NOMO-1 treated with dmso at 0.1 percent for 144 hours (cell line): ENCODE measurements around the gene RASA1.

Experiments used
- DNase-seq: peaks from one replicate; lab custom pipeline; 2025; ENCODE audit not compliant: unreplicated experiment; lab: John Stamatoyannopoulos, UW

The RASA1 gene

DNA sequence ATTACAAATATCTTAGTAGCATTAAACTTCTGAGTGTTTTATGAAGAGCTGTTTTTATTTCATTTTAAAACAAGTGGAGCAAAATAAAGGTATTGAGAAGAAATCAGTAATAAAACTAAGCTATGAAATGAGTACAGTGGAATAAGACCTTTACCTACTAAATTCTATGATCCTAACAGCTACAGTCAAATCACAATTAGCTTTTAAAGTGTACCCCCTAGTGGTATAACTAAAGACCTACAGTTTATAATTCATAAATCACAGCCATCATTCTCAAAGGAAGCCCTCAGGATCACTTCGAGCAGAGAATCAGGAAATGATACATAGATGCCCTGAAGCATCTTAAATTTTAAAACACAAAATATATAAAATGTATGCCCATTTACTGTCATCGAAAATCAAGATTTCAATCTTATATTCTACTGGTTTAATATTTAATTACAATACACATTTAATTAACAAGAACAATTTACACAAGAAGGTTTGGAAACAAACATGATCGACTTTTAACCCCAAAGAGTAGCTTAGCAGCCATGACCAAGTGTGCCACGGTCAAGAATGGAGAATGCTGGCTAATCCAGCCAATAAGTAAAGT is 132.7 kb downstream of the RASA1 start:
- no peak for DNase-seq

DNA sequence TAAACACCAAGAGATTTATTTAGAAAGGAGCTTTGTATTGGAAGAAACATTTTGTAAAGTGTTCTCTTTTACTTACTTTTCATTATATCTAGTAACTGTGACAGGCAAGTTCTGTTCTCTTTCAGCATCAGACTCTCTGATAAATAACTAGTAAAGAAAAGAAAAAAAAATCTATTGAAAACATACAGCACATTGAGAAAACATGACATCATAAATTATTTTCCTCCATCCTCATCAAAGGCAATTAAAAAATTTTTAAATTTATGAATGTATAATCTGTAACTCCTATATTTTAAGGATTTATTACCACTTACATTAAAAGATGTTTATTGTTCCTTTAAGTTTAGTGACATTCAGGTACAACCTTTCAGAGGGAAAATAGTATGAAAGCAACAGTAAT is 133.9 kb downstream of the RASA1 start:
- DNase-seq: no peak

DNA sequence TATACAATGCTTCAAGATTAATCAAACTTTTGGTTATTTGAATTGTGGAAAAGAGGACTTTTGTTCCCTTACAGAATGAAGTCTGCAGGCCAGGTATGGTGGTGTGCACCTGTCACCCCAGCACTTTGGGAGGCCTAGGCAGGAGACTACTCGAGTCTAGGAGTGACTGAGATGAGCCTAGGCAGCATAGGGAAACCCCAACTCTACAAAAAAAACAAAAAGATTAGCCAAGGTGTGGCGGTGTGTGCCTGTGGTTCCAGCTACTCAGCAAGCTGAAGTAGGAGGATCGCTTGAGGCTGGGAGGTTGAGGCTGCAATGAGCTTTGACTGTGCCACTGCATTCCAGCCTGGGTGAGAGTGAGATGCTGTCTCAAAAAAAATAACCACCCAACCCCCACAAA is 135.7 kb downstream of the RASA1 start:
- no peak for DNase-seq

DNA sequence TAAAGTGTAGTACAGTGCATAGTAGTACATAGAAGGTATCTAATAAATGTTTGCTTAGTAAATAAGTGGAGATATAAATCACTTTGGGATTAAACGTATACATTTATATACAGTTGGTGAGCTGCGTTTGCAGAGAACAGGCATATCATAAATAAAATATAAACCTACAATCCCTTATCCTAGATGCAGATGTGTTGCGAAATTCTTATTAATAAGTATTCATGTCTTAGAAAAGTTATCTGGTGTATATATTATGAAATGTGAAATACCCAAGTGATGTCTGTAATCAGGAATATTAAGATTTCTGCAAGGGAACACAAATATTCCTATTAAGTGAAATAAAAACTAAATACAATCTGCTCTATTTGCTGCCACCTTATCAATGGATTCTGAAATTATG is 136.2 kb downstream of the RASA1 start:
- DNase-seq: no peak

DNA sequence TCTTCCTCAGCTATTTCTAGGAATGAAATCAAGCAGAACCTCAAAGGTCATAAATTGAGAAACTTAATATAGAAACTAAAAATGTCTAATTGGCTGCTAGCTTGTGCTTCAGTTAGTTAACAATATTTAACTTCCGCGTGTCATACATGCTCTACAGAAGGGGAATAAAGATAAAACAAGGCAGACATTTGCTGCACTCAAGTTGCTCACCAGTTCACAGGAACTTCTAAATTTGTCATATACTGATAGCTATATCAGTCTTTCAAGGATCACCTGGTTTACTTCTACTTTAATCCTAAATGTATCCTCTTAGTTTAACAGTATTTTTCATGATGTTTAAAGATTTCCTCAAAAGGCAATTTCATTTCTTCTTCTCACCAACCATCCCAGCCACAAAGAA is 136.7 kb downstream of the RASA1 start:
- DNase-seq: no peak

DNA sequence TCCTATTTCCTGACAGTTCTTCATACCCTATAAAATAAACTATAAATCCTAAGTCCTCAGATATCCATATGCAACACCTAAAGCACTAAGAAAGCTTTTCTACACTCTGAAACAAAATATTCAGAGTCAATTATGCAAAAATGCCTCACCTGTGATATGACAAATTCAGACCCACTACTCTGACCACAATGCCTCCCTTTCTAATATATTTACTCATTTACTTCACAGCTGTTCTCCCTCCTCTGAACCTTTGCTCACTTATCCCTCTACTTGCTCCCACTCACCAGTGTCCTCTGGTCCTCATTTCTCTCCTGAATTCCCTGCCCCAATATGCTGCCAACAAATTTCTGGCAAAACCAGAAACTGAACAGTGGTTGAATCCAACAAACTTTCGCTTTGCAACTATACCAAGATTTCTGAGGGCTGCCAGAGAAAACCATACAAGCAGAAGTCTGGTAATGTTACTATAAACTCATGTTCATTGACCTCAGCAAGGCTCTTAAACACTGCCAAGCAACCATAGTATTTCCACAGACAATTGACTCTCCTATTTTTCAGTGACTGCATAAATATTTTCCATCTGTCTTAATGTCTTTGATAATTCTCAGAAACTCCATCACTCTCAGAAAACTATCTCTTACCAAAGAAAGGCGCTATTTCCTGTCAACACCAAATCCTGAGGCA is 137.9 kb downstream of the RASA1 start:
- no peak for DNase-seq

DNA sequence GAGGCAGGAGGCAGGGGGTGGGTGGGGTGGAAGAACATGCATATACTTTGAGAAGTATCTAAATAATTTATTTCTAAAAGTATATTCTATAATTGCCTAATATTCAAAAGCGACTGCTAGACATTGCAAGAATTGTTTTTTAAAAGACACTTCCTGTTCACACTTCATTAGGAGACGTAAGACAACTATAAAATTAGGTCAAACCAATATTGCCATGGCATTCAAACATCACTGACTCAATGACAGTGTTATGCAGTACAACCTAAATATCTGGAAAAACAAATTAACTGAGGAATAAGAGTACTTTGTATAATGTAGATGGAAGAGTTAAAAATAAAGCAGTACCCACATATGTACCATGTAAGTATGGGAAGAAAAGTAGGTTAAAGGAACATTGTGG is 140.5 kb downstream of the RASA1 start:
- DNase-seq: no peak

DNA sequence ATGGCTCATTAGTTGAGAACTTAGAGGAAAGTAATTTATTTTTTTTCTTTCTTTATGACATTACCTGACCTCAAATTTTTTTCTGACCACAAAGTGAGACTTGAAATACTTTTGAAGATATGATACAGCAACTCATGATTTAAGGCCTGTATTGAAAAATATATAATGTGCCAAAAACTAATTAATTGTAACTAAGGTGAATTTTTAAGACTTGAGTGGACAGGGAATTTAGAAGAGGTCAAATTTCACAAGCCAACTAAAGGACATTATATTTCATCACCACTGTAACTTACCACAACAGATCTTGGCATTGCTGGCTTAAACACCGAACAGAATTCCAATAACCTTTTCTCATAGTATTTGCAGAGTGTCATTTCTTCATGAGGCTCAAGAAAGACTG is 143.2 kb downstream of the RASA1 start:
- DNase-seq: no peak

DNA sequence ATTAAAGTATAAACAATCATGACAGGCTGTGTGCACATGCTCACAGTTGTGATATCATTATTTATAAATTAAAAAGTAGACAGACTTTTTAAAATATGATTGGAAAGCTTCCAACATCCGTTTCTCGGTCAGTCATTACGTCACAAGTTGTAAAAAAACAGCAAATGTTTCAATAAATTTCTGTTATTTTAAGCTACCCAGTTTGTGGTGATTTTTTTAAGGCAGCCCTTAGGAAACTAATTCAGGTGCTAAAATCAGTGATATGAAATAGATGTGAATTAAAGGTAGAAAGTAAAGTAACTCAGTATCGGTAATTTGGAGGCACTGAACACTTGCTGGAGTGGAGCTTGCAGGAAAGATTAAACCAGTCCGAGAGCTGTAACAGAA is 143.9 kb downstream of the RASA1 start:
- DNase-seq: no peak

DNA sequence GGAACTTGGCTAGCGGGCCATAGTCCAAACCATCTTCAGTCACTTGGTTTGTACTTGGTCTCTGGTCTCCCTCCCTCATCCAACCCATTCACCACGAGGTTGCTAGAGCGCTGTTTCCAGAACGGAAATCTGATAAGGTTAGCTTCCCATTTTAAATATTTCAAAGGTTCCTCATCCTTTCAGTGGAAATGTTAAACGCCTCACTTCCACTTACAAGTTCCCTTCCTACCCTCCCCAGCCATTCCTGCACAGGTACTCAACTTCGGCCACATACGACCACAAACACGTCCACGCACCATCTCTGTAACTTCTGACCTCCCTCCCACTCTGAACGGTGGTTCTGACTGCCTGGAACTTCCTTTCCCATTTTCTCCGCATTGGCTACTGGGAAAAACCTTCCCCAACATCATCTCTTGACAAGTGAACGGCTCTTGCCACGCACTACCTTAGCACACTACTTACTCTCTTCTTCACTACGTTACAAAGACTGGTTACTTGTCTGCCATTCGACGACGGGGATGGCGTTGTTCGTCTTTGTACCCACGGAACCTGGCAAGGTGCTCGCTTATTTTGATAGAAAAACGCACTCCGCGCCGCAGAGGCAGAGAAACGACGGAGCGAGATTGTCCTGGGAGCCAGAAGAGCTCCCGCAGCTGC is 144.4 kb downstream of the RASA1 start:
- peak; percentile 35 for DNase-seq

DNA sequence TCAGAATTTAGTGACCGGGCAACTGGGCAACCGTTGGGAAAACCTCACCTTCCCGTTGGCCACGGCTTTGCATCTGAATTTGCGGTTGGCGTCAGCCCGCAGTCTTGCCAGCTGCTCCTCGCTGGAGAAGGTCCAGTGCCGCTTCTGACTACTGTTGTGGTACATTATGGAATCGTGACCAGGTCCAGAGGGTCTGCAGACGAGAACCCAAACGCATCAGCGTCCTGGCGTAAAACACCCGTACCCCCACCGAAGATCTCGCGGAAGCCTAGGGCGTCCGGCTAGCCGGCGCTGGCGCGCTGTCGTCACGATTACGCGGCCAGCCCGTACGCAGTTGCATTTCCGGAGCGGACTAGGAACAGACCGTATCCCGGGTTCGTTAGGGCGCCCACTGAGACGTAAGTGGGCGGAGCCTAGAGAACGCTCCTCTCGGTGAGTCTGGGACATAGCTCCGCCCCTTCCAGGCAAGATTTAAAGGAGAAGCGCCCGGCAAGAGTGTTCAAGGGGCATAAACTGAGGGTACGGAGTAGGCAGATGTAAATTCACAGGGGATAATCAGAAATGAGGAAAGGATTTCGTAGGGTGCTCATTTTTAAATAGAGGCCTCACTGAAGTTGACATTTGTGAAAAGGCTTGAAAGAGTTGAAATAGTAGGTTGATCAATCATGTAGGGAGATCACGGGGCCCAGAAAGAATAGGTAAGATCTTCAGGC is 145.1 kb downstream of the RASA1 start, which contains the start of gene CCNH:
TSS of gene CCNH (minus strand) at position 301 of the 713 bp plus-strand sequence. CDS start at position 165, 136 bp downstream.
- peak; percentile 96 for DNase-seq

DNA sequence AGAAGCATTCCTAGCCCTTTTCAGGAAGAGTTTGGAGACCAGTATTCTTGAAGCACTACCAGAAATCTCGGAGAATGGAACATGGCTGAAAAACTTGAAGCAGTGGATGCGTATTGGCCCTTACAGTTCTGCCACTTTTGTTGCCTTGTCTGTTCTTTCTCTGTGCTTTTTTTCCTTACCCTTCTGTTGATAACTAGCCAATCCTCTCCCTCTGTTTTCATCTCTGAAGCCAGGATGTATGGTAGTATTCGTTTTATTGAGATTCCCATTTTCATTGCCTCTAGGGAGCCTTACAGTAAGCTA is 145.6 kb downstream of the RASA1 start:
- DNase-seq: no peak

DNA sequence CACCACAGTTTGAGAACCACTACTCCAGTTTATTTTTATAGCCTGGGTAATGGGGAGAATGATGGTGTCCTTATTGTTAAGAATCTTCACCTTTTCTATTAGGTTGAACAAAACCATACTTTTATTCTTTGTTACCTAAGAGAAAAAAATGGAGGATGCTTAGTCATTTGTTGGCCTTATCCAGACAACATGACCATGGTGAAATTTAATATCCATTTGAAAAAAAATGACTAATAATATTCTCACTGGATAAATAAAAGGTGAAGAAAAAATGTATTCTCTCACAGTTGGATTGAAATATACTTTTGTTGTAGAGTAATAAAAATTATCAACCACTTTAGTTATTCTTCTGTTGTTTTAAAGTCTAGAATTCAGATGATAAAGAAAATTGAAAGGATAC is 150.8 kb downstream of the RASA1 start:
- DNase-seq: no peak

DNA sequence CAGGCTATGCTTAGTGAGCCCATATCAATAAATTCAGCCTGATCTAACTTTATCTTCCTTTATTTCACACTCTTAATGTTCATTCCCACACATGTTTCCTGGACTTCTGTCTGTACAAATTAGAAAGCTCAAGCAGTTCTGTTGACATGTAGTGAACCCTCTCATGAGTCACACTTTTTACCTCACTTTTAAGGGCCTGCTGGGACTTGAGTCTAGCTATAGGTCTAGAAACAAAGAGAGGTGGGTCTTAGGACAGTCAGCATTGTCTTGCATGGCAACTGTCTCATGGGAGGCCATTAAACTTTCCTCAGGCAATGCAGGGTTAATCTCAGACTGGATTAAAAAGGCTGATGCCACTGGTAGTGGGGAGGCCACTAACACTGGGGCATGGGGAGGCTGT is 153.6 kb downstream of the RASA1 start:
- DNase-seq: no peak

DNA sequence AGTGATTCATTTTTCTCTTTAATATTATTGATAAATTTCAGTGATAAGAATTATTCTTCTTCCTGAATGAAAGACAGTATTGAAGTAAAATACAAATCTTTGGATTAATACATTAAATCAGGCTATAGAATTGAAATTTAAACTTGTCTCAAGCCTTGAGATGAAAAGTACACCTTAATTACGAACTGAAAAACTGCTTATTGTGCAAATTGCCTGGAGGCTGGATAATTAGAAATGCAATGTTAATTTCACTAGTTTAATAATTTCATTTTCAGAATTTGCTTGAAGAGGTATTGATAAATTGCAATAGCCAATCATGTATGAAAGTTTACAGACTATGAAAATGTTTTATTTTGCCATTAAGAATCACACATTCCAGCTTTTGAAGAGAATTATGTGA is 156.1 kb downstream of the RASA1 start:
- no peak for DNase-seq

DNA sequence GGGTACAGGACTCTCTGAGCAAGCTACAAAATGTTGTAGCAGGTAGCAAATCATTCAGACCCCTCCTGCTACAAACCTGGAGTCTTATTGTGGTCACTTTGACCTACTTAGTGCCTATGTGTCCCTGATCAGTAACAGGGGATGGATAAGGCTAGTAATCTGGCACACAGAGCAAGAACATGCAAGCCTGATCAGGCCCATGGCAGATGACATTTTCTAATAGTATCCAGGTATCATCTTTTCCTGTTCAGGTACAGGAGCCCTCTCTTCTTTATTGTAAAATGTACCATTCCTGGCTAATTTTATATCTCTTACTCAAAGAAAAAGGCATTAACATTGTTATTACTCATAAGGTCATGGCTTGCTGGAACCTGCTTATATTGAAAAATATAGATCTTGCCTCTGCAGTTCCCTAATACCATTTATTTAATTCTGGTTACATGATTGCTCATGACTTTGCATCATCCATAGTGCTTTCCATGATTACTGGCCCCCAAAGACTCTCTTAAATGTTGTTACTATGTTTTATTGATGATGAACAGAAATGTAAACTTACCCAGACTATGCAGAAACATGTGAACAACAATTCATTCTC is 163.3 kb downstream of the RASA1 start:
- DNase-seq: no peak

DNA sequence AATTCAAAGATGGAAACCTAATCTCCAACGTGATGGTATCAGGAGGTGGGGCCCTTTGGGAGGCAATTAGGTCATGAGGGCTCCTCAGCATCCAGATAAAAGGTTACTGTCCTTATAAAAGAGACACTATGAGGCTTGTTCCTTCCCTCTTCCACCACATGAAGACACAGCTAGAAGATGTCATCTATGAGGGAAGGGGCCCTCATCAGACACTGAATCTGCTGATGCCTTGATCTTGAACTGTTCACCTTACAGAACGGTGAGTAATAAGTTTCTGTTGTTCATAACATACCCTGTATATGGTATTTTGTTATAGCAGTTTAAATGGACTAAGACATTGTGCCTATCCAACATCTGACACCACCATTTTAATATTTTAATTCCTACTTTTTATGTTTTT is 164.8 kb downstream of the RASA1 start:
- DNase-seq: no peak

DNA sequence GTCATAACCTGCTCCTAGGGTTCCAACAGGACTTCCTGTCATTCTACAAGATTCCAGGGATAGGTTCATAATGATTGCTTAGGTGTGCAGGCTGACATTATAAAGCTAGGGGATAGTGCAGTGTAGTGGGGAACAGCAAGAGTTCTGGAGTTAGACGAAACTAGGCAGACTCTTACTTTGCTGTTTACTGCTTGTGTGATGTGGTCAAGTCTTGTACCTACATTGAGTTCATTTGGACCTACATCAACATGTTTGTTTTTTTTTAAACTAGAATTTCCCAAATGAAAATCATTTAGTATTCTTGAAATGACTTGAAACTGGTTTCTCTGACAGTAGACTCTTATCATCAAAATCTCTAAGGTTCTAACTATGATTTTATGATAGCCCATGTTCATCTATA is 166.3 kb downstream of the RASA1 start:
- no peak for DNase-seq

DNA sequence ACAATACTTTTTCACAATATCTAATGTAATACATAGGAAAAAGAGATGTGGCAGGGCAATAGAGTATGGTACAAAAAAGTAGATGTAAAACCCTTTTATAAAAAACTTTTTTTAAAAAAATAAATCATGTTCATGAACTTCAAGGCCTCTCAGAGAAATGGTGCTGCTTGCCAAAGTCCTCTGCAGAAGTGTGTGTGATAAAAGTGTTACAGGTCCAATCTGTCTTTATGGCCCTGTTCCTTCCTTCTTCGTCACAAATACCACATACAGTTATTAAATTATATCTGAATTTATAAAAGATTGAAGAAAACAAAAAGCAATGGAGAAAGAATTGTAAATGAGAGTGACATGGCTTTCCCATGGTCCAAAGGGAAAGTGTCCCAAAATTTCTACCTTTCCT is 166.8 kb downstream of the RASA1 start:
- no peak for DNase-seq

DNA sequence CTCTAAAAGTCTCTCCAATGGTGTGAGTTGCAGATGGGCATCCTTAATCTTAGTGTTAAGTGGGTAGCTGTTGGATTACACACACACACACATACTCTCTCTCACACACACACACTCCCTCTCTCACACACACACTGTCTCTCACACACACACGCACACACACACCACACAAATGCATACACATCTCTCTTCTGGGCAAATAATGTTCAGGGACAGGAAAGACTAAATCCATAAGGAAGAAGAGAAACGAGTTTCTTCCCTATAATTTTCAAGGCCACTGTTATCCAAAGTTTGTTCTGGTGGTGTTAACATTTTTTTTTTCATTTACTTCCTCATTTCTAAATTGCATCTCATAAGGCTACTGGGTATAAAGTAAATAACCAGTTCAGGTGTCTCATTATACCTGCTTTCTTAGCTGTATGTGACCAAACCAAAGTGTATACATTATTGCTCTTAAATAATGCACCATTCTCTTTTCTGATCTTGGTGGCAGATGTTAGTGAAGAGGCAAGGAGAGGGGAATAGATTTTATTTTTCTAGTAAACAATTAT is 167.5 kb downstream of the RASA1 start:
- no peak for DNase-seq

DNA sequence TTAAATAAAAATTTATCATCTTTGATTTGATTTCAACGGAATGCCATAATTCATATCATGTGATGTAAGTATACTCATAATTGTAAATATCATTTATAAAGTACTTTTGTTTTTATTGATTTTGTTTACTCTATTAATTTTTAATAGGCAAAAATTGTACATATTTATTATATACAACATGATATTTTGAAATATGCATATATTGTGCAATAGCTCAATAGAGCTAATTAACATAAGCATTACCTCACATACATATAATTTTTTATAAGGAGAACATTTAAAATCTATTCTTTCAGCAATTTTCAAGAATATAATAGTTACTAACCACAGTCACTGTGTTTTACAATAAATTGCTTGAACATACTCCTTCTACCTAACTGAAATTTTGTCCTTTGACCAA is 170.0 kb downstream of the RASA1 start:
- DNase-seq: no peak
